GOT3 (cell line): ENCODE data around the gene MTNR1A.

Experiments
- DNase-seq: peaks from one replicate; lab custom pipeline; 2025; ENCODE audit warnings: mixed read lengths; lab: John Stamatoyannopoulos, UW

Gene MTNR1A

GRCh38 chr4:186487726-186488125, 67.6 kb downstream of the MTNR1A start:
- no peak for DNase-seq

GRCh38 chr4:186486172-186486571, 69.2 kb downstream of the MTNR1A start:
- no peak for DNase-seq

- no peak for DNase-seq
Observed at GRCh38 chr4:186485561-186486062, 69.8 kb downstream of the MTNR1A start.

GRCh38 chr4:186485150-186485549, 70.2 kb downstream of the MTNR1A start:
- DNase-seq = no peak

- no peak for DNase-seq
Observed at GRCh38 chr4:186483656-186484055, 71.7 kb downstream of the MTNR1A start.
